HG03521 (cell line): ENCODE measurements around the gene MOCS3.

Experiments used
- ATAC-seq: cut with Tn5 transposase; IDR thresholded peaks from one replicate; pipeline ENCODE4 v1.9.1; 2021; ENCODE audit warnings: mild to moderate bottlenecking, moderate library complexity; ENCODE audit not compliant: unreplicated experiment

MOCS3 gene, protein sequence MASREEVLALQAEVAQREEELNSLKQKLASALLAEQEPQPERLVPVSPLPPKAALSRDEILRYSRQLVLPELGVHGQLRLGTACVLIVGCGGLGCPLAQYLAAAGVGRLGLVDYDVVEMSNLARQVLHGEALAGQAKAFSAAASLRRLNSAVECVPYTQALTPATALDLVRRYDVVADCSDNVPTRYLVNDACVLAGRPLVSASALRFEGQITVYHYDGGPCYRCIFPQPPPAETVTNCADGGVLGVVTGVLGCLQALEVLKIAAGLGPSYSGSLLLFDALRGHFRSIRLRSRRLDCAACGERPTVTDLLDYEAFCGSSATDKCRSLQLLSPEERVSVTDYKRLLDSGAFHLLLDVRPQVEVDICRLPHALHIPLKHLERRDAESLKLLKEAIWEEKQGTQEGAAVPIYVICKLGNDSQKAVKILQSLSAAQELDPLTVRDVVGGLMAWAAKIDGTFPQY

DNA sequence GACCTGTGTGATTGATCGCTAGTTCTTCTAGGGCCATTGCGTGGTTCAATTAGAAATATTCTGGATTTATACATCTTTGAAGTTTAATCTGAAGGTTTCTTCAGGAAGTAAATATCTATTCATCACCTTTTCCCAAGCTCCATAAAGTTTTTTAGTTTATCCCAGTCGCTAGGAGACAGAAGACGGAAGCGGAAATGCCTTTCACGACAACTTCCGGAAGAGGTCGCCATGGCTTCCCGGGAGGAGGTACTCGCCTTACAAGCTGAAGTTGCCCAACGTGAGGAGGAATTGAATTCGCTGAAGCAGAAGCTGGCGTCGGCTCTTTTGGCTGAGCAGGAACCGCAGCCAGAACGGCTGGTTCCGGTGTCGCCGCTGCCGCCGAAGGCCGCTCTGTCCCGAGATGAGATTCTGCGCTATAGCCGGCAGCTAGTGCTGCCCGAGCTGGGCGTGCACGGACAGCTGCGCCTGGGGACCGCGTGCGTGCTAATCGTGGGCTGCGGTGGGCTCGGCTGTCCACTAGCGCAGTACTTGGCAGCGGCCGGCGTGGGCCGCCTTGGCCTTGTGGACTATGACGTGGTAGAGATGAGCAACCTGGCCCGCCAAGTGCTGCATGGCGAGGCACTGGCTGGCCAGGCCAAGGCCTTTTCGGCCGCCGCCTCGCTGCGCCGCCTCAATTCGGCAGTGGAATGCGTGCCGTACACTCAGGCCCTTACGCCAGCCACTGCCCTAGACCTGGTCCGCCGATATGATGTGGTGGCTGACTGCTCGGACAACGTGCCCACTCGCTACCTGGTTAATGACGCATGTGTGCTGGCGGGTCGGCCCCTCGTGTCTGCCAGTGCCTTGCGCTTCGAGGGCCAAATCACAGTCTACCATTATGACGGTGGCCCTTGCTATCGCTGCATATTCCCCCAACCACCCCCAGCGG, at the start of gene MOCS3:
MOCS3 (plus strand) TSS at position 204 of the 928 bp plus-strand sequence; CDS start at position 229, 25 bp downstream.
- peak; percentile 68 for ATAC-seq

DNA sequence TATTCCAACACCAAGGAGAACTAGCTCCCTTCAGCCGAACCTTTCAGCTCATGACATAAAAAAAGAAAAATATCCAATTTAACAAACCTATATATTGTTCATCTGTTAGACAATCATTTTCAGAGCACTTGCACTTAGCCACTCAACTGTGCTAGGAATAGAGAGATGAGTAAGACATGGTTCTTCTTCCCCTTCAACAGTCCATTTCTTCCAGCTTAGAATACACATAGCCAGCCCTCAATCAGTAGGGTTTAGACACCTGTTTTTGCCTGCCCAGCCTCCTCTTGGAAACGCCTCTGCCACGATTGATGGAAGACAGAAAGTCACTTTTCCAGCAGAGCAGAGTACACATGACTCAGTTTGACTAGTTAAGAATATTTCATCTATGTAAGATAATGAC, 49.2 kb upstream of the MOCS3 start:
- ATAC-seq: no peak

DNA sequence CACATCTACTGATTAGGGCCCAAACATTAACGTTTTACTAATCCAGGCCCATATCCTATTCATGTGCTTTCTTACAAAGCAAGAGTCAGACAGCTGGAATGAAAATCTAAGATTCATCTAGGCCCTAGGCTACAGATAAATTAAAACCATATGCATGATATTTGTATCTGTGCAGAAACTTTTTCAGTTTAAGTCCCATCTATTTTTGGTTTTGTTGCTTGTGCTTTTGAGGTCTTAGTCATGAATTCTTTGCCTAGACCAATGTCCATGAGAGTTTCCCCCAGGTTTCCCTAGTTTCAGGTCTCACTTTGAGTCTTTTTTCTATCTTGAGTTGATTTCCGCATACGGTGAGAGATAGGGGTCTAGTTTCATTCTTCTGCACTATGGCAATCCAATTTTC, 47.6 kb upstream of the MOCS3 start:
- no peak for ATAC-seq

DNA sequence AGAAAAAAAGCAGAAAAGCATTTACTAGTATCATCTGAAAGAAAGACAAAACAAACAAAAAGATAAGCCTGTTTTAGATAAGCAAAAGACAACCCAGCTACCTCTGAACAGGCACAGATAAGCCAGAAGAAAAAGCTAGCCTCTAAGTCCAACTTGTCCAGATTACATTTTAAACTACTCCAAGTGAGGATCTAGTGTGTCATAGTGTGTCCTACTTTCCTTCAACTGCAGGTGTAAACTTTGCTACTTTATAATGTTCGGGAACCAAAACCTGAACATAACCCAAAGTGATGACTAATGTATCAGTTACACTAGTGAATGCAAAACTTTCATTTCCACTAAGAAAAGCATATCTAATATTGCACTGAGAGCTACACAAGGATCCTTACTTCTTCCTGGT, 46.9 kb upstream of the MOCS3 start:
- ATAC-seq: no peak

DNA sequence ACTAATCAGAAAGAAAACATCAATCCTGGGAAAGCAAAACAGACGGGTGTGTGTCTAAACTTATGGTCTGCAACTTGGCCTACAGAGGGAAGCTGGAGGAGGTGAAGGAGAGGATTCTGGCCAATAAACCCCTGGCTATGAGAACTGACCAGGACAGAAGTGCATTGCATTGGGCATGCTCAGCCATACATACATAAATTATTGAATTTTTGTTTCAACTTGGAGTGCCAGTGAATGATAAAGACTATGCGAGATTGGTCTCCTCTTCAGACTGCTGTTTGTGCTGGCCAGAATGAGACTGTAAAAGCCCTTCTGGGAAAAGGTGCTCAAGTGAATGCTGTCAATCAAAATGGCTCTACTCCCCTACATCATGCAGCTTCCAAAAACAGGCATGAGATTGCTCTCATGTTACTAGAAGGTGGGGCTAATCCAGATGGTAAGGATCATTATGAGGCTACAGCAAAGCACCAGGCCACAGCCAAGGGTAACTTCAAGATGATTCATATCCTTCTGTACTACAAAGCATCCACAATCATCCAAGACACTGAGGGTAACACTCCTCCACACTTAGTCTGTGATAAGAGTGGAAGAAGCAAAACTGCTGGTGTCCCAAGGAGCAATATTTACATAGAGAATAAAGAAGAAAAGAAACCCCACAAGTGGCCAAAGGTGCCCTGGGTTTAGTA, 44.8 kb upstream of the MOCS3 start:
- no peak for ATAC-seq

DNA sequence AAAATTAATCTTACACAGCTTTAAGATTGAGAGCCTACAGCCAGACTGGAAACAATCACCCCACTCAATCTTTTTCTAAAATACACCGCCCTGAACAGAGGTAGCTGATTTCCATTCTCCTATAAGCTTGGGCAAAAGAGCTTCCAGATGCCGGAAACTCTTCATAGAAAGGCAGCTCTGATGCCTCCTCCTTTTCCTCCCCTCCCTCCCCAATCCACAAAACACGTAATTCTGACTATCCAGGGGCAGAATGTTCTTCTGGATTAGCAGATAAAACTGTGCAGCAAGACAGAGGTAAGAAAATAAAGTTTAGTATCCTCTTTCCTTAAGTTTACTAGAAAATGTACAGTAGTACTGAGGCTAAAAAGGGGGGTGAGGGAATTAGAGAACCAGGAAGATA, 43.2 kb upstream of the MOCS3 start:
- ATAC-seq: no peak

DNA sequence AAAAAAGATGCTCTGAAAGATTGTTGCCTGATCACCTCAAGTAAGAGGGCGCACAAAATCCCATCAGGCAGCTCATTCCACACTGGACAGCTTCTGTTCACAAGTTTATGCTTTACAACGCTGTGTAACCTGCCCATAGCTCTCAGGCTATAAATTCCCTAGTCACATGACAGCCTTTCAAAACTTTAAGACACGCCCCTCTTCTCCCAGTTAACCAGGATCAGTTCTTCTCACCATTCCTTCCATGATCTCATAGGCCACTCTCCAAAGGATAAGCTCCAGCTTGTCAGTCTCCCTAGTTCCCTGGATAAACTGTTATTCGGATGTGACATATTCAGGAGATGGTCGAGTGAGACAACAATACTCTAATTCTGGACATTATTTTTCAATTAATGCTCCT, 42.4 kb upstream of the MOCS3 start:
- ATAC-seq: no peak

DNA sequence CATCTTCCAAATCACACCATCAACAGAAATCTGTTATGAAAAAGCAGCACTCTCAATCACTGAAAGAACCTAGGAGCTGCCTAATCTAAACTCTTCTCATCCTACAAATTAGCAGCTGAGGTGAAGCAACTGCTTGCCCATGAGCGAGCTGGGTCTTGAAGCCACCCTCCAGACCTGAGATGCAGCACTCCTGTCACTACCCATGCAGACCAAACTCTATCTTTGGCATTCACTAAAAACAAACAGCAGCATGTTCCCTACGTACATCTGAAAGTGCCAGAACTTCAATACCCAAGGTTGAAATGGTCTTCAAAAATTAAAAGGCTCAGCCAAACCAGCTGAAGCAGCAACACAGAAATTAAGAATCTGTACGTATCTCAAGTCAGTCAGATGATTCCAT, 41.7 kb upstream of the MOCS3 start:
- no peak for ATAC-seq

DNA sequence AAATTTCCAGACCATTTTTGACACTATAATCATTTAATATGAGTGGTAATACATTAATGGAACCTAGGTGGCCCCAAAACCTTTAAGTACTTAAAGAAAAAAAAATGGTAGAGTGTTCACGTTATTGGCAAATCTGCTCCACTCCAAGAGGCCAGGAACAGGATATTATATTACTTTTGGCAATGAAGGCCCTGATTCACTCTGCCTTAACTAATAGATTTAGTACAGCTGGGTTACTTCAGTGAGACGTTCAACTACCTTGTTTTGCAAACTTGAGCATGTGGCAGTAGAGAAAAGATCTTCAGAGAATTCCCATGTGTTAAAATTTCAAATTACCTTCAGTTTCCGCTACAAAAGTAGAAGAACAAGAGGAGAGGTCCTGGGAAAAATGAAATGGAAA, 40.2 kb upstream of the MOCS3 start:
- no peak for ATAC-seq

DNA sequence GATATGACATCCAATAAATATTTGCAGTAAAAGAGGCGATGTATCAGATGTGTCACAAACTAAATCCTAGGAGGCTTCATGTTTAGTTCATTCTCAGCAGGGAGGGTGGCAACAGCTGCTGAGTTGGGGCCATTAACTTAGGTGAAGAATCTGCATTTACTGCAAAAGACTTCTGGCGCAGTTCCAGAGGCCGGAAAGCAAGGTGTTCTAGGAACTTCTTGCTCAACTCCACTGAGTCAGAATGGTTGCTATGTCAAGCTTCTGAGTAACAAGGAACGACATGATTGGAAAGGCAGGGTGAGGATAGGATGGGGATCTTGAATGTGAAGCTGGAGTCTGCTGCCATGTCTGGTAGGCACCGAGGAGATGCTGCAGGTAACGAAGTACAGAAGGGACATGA, 39.1 kb upstream of the MOCS3 start:
- no peak for ATAC-seq

DNA sequence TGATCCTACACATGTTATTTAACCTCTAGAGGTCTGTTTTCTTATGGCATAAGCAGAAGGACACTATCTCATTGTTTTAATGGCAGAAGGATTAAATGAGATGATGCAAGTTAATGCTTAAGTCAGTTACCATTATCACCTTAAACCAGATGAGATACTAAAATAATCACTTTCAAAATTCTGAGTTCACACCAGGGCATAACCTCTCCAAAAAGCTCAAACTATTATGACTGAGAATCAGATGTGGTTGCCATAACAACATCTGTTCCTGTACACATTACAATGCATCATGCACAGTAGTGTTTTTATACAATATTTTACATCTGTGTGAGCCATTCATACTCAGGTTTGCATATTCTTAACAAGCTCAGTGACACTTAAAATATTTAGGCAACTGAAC, 37.6 kb upstream of the MOCS3 start:
- ATAC-seq: no peak

DNA sequence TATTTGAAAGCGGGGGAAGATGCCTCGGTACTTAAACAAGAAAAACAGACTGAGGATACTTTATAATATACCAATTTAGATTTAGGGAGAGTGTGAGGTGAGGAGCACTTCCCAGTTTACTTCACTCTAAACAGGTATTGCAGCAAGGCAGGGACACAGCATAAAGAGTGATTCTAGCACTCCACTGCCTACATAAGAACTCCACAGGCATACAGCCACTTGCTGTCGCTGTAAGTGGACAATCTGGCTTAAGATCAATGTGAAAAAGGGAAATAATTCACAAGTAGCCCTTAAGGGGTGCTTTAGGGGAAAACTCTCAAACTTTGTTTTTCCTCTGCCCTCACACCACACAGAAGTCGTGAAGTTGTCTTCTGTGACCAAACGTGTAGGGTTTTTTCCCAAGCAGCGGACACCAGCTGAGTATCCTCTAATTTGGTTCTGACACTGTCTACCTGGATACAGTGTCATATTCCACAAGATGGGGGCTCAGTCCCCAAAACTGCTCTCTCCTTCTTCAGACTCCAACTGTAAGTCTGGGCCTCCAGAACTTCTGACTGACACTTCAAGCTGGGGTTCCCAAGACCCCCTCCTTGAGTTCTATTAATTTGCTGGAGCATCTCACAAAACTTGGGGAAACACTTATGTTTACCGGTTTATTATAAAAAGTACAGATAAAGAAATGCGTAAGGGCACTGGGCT, 36.7 kb upstream of the MOCS3 start:
- ATAC-seq: no peak

DNA sequence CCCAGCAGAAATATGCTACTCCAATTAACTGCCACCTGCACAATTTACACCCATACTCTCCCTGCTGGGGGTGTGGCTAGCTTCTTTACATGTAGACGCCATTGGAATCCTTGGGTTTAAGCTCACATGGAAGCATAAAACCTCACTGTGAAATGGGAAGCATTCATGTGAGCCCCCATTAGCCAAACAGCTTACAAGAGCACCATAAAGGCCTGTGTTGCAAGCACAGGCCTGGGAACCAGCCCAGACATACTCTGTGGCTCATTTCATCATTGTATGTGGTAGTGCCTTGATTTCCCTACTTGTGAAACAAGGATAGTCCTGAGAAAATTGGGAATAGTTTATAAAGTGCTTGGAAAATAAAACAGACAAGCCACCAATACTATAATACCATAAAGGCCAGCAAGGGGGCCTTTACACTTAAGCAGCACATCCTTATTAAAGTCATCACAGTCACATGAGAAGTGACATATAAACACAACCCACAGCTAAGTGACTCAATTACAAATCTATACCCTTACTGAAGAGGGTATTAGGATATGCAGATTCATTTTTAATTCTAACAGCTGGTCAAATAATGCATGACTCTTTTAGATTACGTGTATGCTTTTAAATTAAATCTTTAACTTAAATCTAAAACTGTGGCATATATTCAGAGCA, 34.2 kb upstream of the MOCS3 start:
- ATAC-seq: no peak

DNA sequence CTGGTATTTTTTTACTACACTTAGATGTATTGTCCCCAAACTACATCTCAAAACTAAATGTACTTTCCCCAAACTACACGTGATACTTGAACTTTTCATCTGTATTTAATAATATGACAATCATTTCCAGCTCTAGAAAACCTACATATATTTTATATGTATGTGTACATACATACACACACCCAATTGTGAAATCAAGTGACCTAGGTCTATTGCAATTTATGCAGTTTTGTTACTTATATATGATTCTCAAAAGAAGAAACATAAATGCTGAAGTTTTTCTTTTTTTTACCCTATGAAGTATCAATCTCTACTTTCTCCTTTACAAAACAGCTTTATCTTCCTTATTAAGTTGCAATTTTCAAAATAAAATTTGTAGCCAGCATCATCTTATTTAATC, 32.1 kb upstream of the MOCS3 start:
- no peak for ATAC-seq

DNA sequence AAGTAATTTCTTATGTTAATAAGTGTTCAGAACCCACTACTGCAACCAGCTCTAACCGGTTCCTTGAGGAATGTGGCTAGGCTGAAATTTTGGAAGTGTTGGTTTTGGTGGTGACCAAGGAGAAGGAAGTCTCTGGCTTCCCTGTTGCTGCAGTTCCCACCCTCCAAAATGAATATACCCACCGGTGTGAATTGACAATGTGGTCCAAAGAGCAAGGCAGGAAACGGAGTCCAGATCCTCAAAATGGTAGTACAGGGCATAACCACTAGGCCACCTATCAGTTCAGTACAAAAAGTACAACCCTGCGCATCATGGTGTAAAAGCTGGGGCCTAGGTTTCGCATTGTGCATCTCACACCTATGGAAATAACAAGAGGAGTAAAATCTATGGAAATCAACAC, 30.1 kb upstream of the MOCS3 start:
- ATAC-seq: no peak

DNA sequence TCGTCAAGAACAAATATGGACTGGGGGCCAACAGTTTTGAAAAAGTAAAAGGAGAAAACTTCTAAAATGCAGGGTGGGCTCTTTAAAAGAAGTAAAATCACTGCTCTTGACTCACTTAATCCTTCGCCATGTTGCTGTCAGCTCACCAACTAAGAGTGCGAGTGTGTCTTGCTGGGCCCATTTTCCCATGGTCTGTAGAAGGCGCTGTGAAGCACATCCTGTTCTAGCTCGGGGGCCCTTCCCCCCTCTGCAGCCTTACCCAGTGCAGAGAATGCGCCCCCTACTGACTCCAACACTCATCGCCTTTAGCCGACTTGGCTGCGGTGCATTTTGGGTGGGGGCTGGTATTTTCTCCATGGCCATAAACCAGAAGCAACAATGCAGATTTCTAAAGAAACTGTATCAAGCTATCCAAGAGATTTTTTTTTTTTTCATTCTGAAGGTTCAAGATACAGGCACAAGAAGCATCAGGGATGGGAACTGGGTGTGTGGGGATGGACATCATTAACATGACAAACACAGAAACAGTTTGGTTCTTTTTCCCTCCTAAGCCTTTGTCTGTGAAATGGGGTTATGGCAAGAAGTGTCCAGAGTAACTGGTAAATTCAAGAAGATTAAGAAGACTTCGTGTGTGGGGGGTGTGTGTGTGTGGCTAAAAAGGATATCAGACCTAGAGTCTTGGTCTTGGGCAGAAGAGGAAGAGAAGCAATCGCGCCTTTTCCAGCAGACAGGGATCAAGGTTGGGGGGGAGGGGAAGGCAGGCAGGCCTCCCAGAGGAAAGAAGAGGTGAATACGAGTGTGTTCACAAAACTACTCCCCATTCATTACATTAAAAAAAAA, 29.1 kb upstream of the MOCS3 start:
- peak; percentile 45 for ATAC-seq

DNA sequence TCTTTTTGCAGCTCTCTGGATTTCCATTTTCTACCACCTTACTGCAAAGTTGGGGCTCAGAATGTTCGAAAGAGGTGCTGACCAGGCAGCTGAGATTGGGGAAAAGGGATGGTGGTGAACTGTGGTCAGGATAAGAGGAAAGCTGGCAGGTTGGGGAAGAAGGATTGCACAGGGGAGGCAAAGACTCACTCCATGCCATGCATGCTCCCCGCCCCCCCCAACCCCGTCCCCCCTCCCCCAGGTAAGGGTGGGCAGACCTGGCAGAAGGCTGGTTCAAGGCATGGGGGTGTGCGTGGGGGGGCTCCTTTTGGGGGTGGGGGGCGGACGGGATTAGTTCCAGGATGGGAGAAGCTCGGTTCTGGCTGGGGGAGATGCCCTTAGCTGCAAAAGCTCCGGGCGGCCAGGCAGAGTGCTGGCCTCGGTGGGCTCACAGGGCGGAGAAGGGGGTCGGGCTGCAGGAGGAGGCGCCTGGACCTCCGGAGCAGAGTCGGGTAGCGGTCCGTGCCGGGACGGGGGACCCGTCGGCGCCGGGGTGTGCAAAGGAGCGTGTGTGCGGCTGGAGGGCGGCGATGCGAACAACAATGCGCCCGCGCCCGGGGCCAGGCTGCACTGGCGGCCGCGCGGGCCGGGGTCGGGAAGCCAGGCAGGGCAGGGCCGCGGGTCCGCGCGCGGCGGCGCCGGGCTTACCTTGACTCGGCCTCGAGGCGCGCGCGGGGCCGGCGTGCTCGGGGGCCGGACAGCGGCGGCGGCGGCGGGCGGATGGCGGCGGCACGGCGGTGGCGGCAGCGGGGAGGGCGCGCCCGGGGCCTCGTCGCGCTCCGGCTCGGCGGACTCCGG, 28.3 kb upstream of the MOCS3 start:
- ATAC-seq: peak; percentile 23

DNA sequence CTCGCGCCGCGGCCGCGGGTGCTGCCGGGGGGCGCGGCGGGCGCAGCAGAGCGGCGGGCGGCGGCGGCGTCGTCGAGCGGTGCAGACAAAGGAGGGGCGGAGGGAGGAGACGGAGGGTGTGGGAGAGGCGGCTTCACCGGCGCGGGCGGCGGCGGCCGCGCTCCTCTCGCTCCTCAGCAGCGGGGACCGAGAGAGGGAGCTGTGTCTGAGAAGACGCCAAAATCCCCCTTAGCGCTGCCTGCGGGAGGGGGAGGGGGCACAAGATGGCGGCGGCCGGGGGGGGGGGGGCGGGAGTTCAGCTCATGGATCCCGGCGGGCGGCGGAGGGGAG, 27.7 kb upstream of the MOCS3 start:
- ATAC-seq: peak; percentile 26
